Kasumi-1 (cell line): ENCODE results near the gene ADAM8.

ENCODE experiments used
- DNase-seq, 2 experiments: peaks; one replicate each; lab custom pipeline; 2025; lab: John Stamatoyannopoulos, UW

The ADAM8 gene

GRCh38 chr10:133281628-133282372 is 5.1 kb upstream of the ADAM8 start:
- no peak for DNase-seq

- no peak for DNase-seq
These were observed 4.4 kb upstream of the ADAM8 start for GRCh38 chr10:133281084-133281483.

- DNase-seq = no peak
These were observed 3.9 kb upstream of the ADAM8 start for GRCh38 chr10:133280391-133281059.

- peak; percentile 80 to 88 for DNase-seq
These were observed 2.9 kb upstream of the ADAM8 start for GRCh38 chr10:133279326-133280226.

GRCh38 chr10:133278577-133279265 is 2.1 kb upstream of the ADAM8 start:
- DNase-seq = peak; percentile 57 to 69

- peak in 1 of 2 experiments; percentile 39 for DNase-seq
These were observed 1.4 kb upstream of the ADAM8 start for GRCh38 chr10:133277993-133278576.

GRCh38 chr10:133277277-133277992 is 767 bp upstream of the ADAM8 start:
- no peak for DNase-seq

GRCh38 chr10:133276100-133276434 is 601 bp downstream of the ADAM8 start:
- no peak for DNase-seq

- peak in 1 of 2 experiments; percentile 16 for DNase-seq
These were observed 980 bp downstream of the ADAM8 start for GRCh38 chr10:133275684-133276092.

- peak; percentile 46 to 68 for DNase-seq
These were observed 1.7 kb downstream of the ADAM8 start for GRCh38 chr10:133274751-133275683.

- no peak for DNase-seq
These were observed 3.0 kb downstream of the ADAM8 start for GRCh38 chr10:133273534-133274143.

- DNase-seq = no peak
These were observed 3.7 kb downstream of the ADAM8 start for GRCh38 chr10:133272964-133273420.

GRCh38 chr10:133272301-133272963 is 4.2 kb downstream of the ADAM8 start:
- no peak for DNase-seq

- DNase-seq = no peak
These were observed 5.0 kb downstream of the ADAM8 start for GRCh38 chr10:133271521-133272300.

GRCh38 chr10:133270773-133271297 is 5.8 kb downstream of the ADAM8 start:
- DNase-seq = no peak

GRCh38 chr10:133270204-133270603 is 6.5 kb downstream of the ADAM8 start:
- DNase-seq = no peak

- DNase-seq = no peak
These were observed 7.3 kb downstream of the ADAM8 start for GRCh38 chr10:133269367-133269766.

- no peak for DNase-seq
These were observed 8.1 kb downstream of the ADAM8 start for GRCh38 chr10:133268532-133268931.
